DLD1 (cell line): ENCODE measurements around the gene RASA3.

Experiments used
- in situ Hi-C: cut with HindIII; loops from 2 replicates; pipeline ENCODE4 v1.10.0; 2017; ENCODE audit warnings: low sequenced_read_pairs

RASA3 gene

GRCh38 chr13:113975416-113975815, 157.0 kb downstream of the RASA3 start:
- in situ Hi-C loops: no loop called here

- in situ Hi-C loops: no loop called here
Measured at GRCh38 chr13:113974304-113975281, 157.8 kb downstream of the RASA3 start.

- in situ Hi-C loops: no loop called here
Measured at GRCh38 chr13:113973218-113974164, 158.9 kb downstream of the RASA3 start, which contains the start of gene C13orf46. Gene C13orf46 (minus strand): TSS chr13:113974076. CDS start chr13:113973997, 79 bp downstream.

- in situ Hi-C loops: no loop called here
Measured at GRCh38 chr13:113972451-113973217, 159.8 kb downstream of the RASA3 start.

- in situ Hi-C loops: no loop called here
Measured at GRCh38 chr13:113971471-113972231, 160.8 kb downstream of the RASA3 start.

GRCh38 chr13:113970810-113971470, 161.5 kb downstream of the RASA3 start:
- in situ Hi-C loops: no loop called here

GRCh38 chr13:113969973-113970611, 162.3 kb downstream of the RASA3 start:
- in situ Hi-C loops: loop anchor here (10.0 kb wide), 1 partner anchor 85 kb away; no protein-coding TSS in a partner anchor

GRCh38 chr13:113969311-113969972, 163.0 kb downstream of the RASA3 start:
- in situ Hi-C loops: loop anchor here (10.0 kb wide), 1 partner anchor 85 kb away; no protein-coding TSS in a partner anchor

GRCh38 chr13:113968463-113969310, 163.7 kb downstream of the RASA3 start:
- in situ Hi-C loops: loop anchor here (10.0 kb wide), 1 partner anchor 86 kb away; no protein-coding TSS in a partner anchor

GRCh38 chr13:113967729-113968462, 164.5 kb downstream of the RASA3 start:
- in situ Hi-C loops: loop anchor here (10.0 kb wide), 1 partner anchor 87 kb away; no protein-coding TSS in a partner anchor

GRCh38 chr13:113967206-113967720, 165.2 kb downstream of the RASA3 start:
- in situ Hi-C loops: loop anchor here (10.0 kb wide), 1 partner anchor 88 kb away; no protein-coding TSS in a partner anchor

GRCh38 chr13:113965968-113966884, 166.2 kb downstream of the RASA3 start:
- in situ Hi-C loops: loop anchor here (10.0 kb wide), 1 partner anchor 89 kb away; no protein-coding TSS in a partner anchor

- in situ Hi-C loops: loop anchor here (10.0 kb wide), 1 partner anchor 89 kb away; no protein-coding TSS in a partner anchor
Measured at GRCh38 chr13:113965383-113965874, 167.0 kb downstream of the RASA3 start.

GRCh38 chr13:113964251-113964995, 168.0 kb downstream of the RASA3 start:
- in situ Hi-C loops: loop anchor here (10.0 kb wide), 1 partner anchor 90 kb away; no protein-coding TSS in a partner anchor
